ENCODE data around the gene POLN.

DNA sequence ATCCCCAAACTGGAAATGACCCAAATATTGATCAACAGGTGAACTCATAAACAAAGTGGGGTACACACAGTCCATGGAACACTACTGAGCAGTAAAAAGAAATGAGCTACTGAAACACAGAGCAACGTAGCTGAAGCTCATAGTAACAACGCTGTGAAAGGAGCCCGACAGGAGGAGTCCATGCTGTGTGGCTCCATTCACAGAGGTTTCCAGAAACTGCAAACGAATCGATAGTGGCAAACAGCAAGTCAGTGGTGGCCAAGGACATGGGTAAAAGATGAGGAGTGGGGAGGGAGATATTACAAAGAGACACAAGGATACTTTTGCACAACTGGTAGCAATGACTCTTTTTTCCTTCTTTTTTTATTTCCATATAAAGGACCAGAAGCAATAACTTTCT is 90.4 kb downstream of the POLN start:
- TF ChIP-seq, protein P1, sequence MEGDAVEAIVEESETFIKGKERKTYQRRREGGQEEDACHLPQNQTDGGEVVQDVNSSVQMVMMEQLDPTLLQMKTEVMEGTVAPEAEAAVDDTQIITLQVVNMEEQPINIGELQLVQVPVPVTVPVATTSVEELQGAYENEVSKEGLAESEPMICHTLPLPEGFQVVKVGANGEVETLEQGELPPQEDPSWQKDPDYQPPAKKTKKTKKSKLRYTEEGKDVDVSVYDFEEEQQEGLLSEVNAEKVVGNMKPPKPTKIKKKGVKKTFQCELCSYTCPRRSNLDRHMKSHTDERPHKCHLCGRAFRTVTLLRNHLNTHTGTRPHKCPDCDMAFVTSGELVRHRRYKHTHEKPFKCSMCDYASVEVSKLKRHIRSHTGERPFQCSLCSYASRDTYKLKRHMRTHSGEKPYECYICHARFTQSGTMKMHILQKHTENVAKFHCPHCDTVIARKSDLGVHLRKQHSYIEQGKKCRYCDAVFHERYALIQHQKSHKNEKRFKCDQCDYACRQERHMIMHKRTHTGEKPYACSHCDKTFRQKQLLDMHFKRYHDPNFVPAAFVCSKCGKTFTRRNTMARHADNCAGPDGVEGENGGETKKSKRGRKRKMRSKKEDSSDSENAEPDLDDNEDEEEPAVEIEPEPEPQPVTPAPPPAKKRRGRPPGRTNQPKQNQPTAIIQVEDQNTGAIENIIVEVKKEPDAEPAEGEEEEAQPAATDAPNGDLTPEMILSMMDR (IDR thresholded peaks at IDR 0.05), result no peak
- TF ChIP-seq, protein P2, sequence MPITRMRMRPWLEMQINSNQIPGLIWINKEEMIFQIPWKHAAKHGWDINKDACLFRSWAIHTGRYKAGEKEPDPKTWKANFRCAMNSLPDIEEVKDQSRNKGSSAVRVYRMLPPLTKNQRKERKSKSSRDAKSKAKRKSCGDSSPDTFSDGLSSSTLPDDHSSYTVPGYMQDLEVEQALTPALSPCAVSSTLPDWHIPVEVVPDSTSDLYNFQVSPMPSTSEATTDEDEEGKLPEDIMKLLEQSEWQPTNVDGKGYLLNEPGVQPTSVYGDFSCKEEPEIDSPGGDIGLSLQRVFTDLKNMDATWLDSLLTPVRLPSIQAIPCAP (CRISPR knock-in tag; IDR thresholded peaks at IDR 0.05), result no peak
- no peak for TF ChIP-seq SP1 (CRISPR knock-in tag; conservative IDR thresholded peaks at IDR 0.05)
- no peak for TF ChIP-seq CREB1 (CRISPR knock-in tag; IDR thresholded peaks at IDR 0.05)
- no peak for TF ChIP-seq NFYB (CRISPR knock-in tag; conservative IDR thresholded peaks at IDR 0.05; ENCODE audit: low read depth)
- no peak for TF ChIP-seq ZNF512 (CRISPR knock-in tag; IDR thresholded peaks at IDR 0.05; ENCODE audit: borderline replicate concordance)
- TF ChIP-seq NR2C2 (CRISPR knock-in tag; IDR thresholded peaks at IDR 0.05), result no peak
- TF ChIP-seq, protein P3, sequence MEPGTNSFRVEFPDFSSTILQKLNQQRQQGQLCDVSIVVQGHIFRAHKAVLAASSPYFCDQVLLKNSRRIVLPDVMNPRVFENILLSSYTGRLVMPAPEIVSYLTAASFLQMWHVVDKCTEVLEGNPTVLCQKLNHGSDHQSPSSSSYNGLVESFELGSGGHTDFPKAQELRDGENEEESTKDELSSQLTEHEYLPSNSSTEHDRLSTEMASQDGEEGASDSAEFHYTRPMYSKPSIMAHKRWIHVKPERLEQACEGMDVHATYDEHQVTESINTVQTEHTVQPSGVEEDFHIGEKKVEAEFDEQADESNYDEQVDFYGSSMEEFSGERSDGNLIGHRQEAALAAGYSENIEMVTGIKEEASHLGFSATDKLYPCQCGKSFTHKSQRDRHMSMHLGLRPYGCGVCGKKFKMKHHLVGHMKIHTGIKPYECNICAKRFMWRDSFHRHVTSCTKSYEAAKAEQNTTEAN (CRISPR knock-in tag; IDR thresholded peaks at IDR 0.05), result no peak
- TF ChIP-seq ATF1 (CRISPR knock-in tag; IDR thresholded peaks at IDR 0.05), result no peak
- TF ChIP-seq, protein P4, sequence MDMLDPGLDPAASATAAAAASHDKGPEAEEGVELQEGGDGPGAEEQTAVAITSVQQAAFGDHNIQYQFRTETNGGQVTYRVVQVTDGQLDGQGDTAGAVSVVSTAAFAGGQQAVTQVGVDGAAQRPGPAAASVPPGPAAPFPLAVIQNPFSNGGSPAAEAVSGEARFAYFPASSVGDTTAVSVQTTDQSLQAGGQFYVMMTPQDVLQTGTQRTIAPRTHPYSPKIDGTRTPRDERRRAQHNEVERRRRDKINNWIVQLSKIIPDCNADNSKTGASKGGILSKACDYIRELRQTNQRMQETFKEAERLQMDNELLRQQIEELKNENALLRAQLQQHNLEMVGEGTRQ (CRISPR knock-in tag; IDR thresholded peaks at IDR 0.05), result no peak

All from WTC11 (cell line).